PC-9 (cell line): ENCODE measurements around the gene ABTB2. TPM values are rescaled to one million over a fixed set of nuclear protein-coding genes. Genes with fewer than 3 reads are reported as not detected.

Experiments
- BruUV-seq: library from RNA; stranded (reverse); fragments of 400-500 nt; replicated peaks from 2 replicates; lab custom pipeline; 2021; lab: Mats Ljungman, UMichigan
- CTCF ChIA-PET: fragments of 300-600 bp; sonication (Branson Sonifier 250); formaldehyde crosslinking; loops from one replicate; lab custom pipeline; 2022; ENCODE audit warnings: antibody characterized with exemption; lab: Charles Lee
- POLR2A ChIA-PET: fragments of 300-600 bp; sonication (Branson Sonifier 250); formaldehyde crosslinking; loops from one replicate; lab custom pipeline; 2022; ENCODE audit warnings: antibody characterized with exemption; ENCODE audit not compliant: unreplicated experiment; lab: Charles Lee
- DNase-seq, 2 experiments: peaks; one replicate each; pipeline versions ENCODE4 v3.0.0 to v3.0.0-alpha.2; 2015 to 2022; ENCODE audit warnings: mixed read lengths in 1 of 2
- H2AFZ ChIP-seq: fragments of 200-600 bp; sonication (generic); 2 replicates; pipeline ENCODE4 v1.8.1; 2017; ENCODE audit warnings: antibody characterized with exemption
- H3F3A ChIP-seq: fragments of 200-600 bp; sonication (generic); 2 replicates; pipeline ENCODE4 v1.8.1; 2017; ENCODE audit warnings: antibody characterized with exemption, mild to moderate bottlenecking, low read depth; ENCODE audit not compliant: insufficient read depth
- H3K27ac ChIP-seq: fragments of 200-600 bp; sonication (generic); 2 replicates; pipeline ENCODE4 v1.6.1; 2016; ENCODE audit warnings: mixed run types
- H3K27me3 ChIP-seq: fragments of 200-600 bp; sonication (generic); 2 replicates; pipeline ENCODE4 v1.6.1; 2016; ENCODE audit warnings: low read depth, mixed run types; ENCODE audit not compliant: insufficient read depth
- H3K36me3 ChIP-seq: fragments of 200-600 bp; sonication (generic); 2 replicates; pipeline ENCODE4 v1.6.1; 2016; ENCODE audit warnings: low read depth, mixed run types
- H3K4me1 ChIP-seq: fragments of 200-600 bp; sonication (generic); replicated peaks from 2 replicates; pipeline ENCODE4 v1.6.1; 2016; ENCODE audit warnings: mixed run types; ENCODE audit not compliant: insufficient read depth
- H3K4me2 ChIP-seq: fragments of 200-600 bp; sonication (generic); 2 replicates; pipeline ENCODE4 v1.6.1; 2017; ENCODE audit warnings: mixed run types
- H3K4me3 ChIP-seq: fragments of 200-600 bp; sonication (generic); 2 replicates; pipeline ENCODE4 v1.6.1; 2016; ENCODE audit warnings: mixed run types
- H3K79me2 ChIP-seq: fragments of 200-600 bp; sonication (generic); 2 replicates; pipeline ENCODE4 v1.6.1; 2017; ENCODE audit warnings: low read depth, mixed run types
- H3K9me2 ChIP-seq: fragments of 200-600 bp; sonication (generic); 2 replicates; pipeline ENCODE4 v1.8.1; 2017; ENCODE audit warnings: mild to moderate bottlenecking; ENCODE audit not compliant: insufficient read depth
- H3K9me3 ChIP-seq: fragments of 200-600 bp; sonication (generic); 2 replicates; pipeline ENCODE4 v1.8.1; 2016; ENCODE audit warnings: low read depth; ENCODE audit not compliant: insufficient read depth
- H4K20me1 ChIP-seq: fragments of 200-600 bp; sonication (generic); 2 replicates; pipeline ENCODE4 v1.8.1; 2017; ENCODE audit not compliant: insufficient read depth
- CTCF ChIP-seq: fragments of 200-600 bp; sonication (generic); conservative IDR thresholded peaks from 2 replicates; pipeline ENCODE4 v1.6.1; 2017; ENCODE audit warnings: mixed run types, antibody characterized with exemption, mild to moderate bottlenecking, moderate library complexity
- EZH2 ChIP-seq: fragments of 200-600 bp; sonication (generic); IDR thresholded peaks from 2 replicates; pipeline ENCODE4 v1.8.0; 2017; ENCODE audit warnings: antibody characterized with exemption, low read depth
- intact Hi-C: fragments of 100-400 bp; cut with micrococcal nuclease; formaldehyde crosslinking; loops from one replicate; pipeline ENCODE4 v1.10.0; 2022; ENCODE audit not compliant: unreplicated experiment
- total RNA-seq: library from RNA; stranded (reverse); gene quantifications from 2 replicates; pipeline ENCODE4 v1.2.3, GENCODE V29; 2021

Gene ABTB2
- total RNA-seq, 1 experiment from 2014 or later = 12.9 TPM

- intact Hi-C loops = loop anchor here (5.0 kb wide), 1 partner anchor 321 kb away; no protein-coding TSS in a partner anchor
- Histone ChIP-seq H3K9me3 (no peaks in the 10 kb centered on the region), H3K27ac (no peak overlapping the region), H3F3A (peaks cover 15% of the 10 kb centered on the region; the same call in 1 of the 2 replicates), H3K4me1 (no peaks in the 10 kb centered on the region), H3K4me2 (no peak overlapping the region), H3K79me2 (no peaks in the 10 kb centered on the region), H3K36me3 (peaks cover 43% of the 10 kb centered on the region; the same call in 1 of the 2 replicates), H3K27me3 (no peaks in the 10 kb centered on the region), H3K4me3 (no peak overlapping the region), H2AFZ (no peak overlapping the region), H3K9me2 (no peaks in the 10 kb centered on the region), H4K20me1 (no peaks in the 10 kb centered on the region)
- CTCF ChIA-PET = no interaction called here
- no peak for DNase-seq
- BruUV-seq = no TSS peak
- POLR2A ChIA-PET = no interaction called here
- TF ChIP-seq EZH2 (no peak), CTCF (no peak)
Observed at GRCh38 chr11:34145847-34146381, 211.9 kb downstream of the ABTB2 start.

- peaks cover 6% of the 10 kb centered on the region; the same call in 1 of the 2 replicates for H3F3A ChIP-seq
- H3K27me3 ChIP-seq = no peaks in the 10 kb centered on the region
- TF ChIP-seq CTCF = no peak
- ChIA-PET POLR2A (no interaction called here), CTCF (no interaction called here)
- intact Hi-C loops = loop anchor here (5.0 kb wide), 1 partner anchor 322 kb away; no protein-coding TSS in a partner anchor
- no peaks in the 10 kb centered on the region for H4K20me1 ChIP-seq
- H3K4me2 ChIP-seq = no peak overlapping the region
- no peaks in the 10 kb centered on the region for H3K9me2 ChIP-seq
- H3K4me1 ChIP-seq = no peaks in the 10 kb centered on the region
- no peak for DNase-seq
- H3K27ac ChIP-seq = no peak overlapping the region
- H3K36me3 ChIP-seq = peaks cover 36% of the 10 kb centered on the region; the same call in 1 of the 2 replicates
- H3K9me3 ChIP-seq = no peaks in the 10 kb centered on the region
- no TSS peak for BruUV-seq
- H3K79me2 ChIP-seq = no peaks in the 10 kb centered on the region
- no peak overlapping the region for H3K4me3 ChIP-seq
- no peak overlapping the region for H2AFZ ChIP-seq
Observed at GRCh38 chr11:34145073-34145472, 212.7 kb downstream of the ABTB2 start.

GRCh38 chr11:34143048-34143447, 214.8 kb downstream of the ABTB2 start:
- Histone ChIP-seq H3K27me3 (no peaks in the 10 kb centered on the region), H3K4me3 (no peak overlapping the region), H3K4me2 (no peak overlapping the region), H3K36me3 (peaks cover 35% of the 10 kb centered on the region; the same call in 1 of the 2 replicates), H3K9me2 (no peaks in the 10 kb centered on the region), H3K9me3 (no peaks in the 10 kb centered on the region), H3K4me1 (no peaks in the 10 kb centered on the region), H2AFZ (no peak overlapping the region), H3K79me2 (no peaks in the 10 kb centered on the region), H4K20me1 (no peaks in the 10 kb centered on the region), H3F3A (peaks cover 4% of the 10 kb centered on the region; the same call in 1 of the 2 replicates), H3K27ac (no peak overlapping the region)
- intact Hi-C loops = no loop called here
- BruUV-seq = no TSS peak
- TF ChIP-seq EZH2 (no peak), CTCF (no peak)
- ChIA-PET POLR2A (interaction anchor here (0.6 kb wide), 1 partner anchor 67 kb away, joined by 7 read pairs; no protein-coding TSS in a partner anchor), CTCF (interaction anchor here (0.6 kb wide), 1 partner anchor 37 kb away, joined by 3 read pairs; no protein-coding TSS in a partner anchor)
- DNase-seq = no peak
